Activated CD4-positive, CD25-positive, alpha-beta regulatory T cell treated with anti-CD3 and anti-CD28 coated beads, Interleukin-2, amount 50 U/mL, for 16 hours (primary cell): Measurements from ENCODE around the gene KCNJ6.
"Not testable (repeated sequence)": the region's sequence is repeated elsewhere in the genome, so short reads cannot be mapped to it uniquely, and the experiment has no call there.

Source experiments
- DNase-seq: peaks from one replicate; pipeline ENCODE4 v3.0.0-alpha.2; 2020; ENCODE audit warnings: low read depth, low spot score

KCNJ6 gene

DNA sequence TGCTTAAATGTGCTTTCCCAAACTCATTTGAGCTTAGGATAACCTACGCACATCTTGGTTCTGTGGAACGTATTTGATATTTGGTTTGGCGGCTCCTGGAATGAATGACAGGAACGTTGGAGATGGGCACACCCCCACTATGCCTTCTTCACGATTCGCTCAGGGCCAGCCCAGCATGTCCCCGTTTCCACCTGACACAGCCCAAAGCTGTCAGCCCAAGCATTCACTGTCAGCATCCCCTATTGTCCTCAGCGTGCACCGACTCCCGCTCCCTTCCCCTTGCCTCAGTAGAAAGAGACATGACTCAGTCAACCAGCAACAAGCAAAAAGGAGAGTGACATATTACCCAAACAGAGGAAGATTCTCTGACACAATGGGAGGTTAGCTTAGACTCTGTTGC lies 181.4 kb downstream of the KCNJ6 start:
- DNase-seq, result no peak

DNA sequence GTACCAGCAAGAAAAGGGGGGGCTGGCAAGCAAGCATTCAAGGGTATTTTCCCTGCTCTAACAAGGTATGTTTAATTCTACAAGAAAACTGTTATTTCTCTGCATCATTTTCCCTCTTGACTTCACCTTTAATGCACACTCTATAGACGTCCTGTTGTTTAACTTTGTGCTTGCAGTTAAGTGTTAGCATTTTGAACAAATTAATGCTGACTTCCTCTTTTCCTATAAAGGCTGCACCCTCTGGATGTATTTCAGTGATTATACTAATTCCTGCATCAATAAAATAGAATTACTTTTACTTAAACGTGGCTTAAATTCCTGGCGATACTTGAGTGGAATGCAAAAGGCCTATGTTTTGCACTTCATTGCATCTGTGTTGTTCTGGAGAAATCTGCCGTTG lies 183.3 kb downstream of the KCNJ6 start:
- no peak for DNase-seq

DNA sequence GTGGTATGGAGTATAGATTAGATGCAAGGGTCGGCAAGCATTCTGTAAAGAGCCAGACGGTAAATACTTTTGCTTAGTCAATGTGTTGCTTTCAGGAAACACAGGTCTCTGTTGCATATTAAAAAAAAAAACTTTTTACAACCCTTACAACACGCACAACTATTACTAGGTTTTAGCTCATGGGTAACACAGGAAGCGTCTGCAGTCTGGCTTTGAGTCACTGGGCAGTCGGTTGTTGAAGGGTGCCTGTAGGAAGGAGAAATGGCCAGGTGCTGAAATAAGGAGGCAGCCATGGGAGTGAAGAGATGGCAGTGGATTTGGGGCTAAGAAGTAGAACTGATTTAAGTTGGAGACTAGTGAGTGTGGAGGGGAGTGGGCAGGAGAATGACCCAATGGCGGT lies 192.1 kb downstream of the KCNJ6 start:
- no peak for DNase-seq

DNA sequence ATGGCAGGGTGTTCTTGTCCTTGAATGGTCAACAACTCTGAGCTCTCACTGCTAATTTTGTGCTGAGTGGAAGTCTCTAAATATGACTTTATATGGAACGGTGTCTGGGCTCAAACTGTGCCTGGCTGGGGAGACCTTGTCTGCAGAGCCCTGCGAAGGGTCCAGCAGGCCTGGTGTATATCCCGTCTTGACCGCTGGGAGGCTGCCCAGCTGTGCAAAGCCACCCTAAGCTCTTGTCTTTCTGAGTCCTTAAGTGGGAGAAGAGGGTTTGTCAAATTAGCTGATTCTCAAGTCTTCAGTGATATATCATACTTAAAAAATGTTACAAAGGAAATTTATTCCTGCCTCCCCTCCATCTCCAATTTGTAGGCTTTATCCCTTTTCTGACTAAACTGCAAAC lies 198.7 kb downstream of the KCNJ6 start:
- DNase-seq, result no peak

DNA sequence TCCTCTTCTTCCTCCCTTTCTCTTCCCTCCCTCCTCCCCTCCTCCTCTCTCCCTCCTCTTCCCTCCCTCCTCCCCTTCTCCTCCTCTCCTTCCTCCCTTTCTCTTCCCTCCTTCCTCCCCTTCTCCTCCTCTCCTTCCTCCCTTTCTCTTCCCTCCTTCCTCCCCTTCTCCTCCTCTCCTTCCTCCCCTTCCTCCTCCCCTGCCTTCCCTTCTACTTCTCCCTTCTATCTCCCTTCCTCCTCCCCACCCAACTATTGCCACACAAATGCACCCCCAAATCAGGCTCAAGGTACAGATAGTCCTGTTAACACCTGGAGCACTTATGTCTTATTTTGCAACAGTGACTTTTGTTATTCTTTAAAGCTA lies 203.7 kb downstream of the KCNJ6 start:
- DNase-seq, result not testable (repeated sequence)

DNA sequence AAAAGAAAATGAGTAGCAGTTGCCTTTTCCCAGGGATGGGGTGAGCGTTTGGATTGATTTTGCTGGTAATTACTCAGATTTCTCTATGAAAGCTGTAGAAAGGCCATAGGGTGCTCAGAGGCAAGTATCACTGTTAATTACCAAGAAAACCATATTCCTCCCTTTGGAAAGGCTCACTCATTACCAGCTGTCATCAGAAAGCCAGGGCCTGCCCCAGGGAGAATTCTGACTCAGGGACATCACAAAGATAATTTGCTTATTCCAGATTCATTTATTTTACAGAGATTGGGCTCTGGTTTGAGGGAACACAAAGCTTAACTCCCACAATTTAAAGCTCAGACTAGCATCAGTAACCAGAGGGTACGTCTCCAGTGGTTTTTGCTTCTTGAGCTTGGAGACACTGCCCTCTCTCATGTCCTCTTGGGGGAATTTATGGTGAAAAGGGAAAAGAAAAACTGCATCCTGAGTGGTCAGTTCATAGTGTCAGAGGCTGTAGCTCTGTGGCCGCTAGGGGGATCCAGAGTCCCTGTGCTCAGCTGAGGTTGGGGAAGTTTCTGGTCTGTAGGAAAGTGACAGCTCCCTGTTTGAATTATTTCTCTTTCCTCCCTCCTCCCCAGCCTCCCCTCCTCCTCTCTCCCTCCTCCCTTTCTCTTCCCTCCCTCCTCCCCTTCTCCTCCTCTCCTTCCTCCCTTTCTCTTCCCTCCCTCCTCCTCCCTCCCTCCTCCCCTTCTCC lies 204.3 kb downstream of the KCNJ6 start:
- no peak for DNase-seq

DNA sequence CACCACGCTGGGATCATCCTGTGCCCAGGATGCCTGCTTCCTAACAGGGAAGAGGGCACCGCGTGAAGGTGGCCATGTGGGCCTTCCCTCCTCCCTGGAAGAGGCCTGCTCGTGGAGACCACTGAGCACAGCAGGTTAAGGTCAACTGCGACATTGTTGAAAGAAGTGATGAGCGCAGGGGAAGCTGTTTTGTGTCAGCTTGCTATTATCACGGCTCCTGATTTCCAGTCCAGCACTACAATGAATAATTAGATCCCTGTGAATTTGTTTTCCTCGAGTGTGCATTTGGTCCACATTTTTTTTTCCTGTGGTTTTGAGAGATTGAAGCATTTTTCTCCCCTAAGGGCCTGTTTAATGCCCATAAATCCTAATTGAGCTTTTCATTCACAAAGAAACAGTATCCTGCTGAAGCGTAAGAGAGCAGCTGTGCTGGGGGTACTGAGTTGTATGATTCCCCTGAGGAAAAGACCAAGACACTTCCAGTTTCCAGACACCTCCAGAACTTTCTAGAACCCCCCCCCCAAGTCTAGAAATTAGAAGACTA lies 204.9 kb downstream of the KCNJ6 start:
- DNase-seq, result no peak

DNA sequence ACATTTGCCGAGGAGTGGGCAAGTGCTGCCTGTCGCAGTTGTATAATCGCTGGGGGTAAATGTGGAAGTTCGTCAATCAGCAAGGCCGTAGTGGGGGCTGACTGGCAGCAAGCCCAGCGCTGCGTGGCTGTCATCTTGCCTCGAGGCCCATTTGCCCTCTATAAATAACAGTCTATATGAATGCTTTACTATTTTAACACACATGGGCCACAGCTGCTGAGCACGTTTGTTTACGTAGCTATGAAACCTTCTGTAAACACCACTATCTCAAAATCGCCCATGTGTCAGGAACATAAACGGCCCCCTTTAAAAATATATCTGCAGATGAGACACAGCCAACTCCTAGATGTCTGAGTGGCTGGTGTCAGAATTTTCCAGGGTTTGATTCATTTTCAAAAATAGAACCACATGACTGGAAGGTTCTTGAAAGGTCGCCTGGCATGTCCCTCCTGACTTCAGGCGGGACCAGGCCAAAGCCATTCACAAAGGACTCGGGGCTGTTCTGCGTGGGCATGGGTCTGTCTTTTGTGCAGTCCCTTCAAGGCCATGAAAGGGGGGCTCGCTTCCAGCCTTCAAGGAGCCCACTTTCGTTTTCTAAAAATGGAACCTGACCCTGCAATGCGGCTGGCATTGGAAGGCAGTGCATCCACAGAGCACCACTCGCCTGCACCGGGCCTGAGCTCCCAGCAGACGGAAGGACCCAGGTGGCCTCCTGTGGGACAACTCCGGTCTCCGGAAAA lies 205.5 kb downstream of the KCNJ6 start:
- DNase-seq, result no peak

DNA sequence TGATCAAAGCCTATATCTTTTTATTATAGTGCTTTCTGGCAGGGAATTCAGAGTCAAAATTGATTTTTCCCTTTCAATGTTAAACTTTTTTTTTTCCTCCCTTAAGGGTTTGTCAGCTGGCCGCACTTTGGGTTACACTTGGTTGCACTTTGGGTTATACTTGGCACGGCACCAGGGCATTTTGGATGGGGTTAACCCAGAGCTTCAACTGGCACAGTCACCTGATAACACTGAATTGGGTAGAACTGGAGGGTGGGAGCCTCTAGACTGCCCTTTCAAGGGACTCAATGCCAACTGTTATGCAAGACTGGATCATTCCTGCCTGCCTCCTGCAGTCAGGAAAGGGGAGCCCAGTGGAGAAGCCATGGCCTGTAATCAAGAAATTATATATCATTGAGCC lies 211.5 kb downstream of the KCNJ6 start:
- DNase-seq, result no peak

DNA sequence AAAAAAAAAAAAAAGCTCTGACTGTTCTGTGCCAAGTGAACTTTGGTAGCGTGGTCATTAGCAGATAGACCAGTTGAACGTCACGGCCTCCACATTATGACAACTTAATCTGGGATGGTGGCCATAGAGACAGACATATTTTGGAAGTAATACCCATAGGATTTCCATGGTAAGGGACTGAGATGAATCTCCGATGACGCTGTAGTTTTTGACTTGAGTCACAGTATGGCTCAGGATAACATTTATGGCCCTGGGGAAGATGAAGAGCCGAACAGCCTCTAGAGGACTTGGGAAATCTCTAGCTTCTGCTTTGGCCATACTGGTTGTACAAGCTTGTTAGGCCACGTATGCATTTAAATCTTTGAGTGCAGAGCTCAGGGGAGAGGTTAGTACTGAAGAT lies 214.0 kb downstream of the KCNJ6 start:
- no peak for DNase-seq

DNA sequence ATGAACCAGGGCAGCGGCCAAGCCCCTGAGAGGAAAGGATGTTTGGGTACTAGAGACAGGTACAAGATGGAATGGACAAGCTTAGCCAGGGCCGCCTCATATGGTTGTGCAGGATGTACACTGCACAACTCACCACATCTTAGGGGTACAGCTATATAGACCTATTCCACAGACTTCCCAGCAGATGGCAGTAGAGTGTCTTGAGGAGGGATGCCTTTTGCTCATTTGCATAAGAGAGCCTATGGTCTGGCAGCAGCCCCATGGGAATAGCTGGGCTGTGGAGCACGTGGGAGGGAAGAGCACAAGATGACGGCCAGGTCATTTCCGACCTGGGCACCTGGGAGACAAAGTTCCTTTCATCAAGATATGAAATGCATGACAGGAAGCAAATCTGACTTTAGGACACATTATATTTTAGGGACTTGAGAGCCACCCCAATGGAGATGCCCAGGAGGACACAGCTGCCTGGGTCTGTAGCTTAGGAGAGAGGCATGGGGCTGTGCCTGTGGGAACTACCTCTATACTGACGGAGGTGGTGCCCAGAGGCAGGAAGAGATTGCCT lies 215.5 kb downstream of the KCNJ6 start:
- no peak for DNase-seq

DNA sequence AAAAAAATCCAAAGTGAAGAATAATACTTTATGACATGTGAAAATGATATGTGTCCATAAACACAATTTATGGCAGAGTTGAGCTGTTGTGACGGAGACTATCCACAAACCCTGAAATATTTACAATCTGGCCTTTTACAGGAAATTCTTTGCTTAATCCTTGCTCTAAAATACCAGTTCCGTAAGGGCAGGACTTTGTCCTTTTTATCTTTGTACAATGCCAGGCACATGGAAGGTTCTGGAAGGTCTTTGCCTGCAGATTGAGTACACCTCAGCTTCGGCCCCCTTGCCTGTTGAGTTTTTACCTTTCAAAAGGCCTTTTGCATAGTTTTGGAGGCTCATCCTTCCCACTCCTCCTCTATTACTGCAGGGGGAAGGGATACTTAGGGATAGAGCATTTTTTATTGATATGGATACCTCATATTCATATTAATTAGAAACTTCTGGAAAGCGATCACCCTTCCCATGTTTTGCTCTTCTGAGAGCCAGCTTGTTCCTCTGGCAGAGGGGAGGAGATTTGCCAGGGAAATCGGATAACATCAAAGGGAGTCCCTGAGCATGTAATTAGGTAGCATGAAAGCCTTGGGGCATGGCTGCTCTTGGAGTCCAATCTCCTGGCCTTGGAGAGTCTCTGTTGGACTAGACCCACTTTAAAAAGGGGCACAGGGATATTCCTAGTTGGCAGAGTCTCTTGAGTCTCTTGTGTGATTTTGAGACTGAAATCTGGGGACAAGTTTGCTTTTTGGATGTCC lies 217.1 kb downstream of the KCNJ6 start:
- no peak for DNase-seq

DNA sequence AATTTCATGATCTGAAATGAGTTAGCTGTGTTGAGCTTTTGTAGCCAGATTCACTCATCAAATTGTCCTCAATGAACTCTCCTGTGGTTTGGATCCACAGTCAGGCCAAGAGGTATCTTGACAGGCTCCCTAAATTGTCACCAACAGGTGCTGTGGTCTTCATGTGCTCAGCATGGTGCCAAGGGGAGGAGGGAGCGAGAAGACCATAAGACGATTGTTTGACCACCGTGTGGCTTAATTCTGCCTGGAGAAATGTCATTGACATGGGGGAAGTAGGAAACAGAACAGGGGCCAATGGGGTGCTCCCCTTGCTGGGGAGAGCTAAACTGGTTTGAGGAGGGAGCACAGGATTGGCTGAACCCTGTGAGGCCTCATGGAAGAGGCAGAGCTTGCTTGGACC lies 219.3 kb downstream of the KCNJ6 start:
- no peak for DNase-seq

DNA sequence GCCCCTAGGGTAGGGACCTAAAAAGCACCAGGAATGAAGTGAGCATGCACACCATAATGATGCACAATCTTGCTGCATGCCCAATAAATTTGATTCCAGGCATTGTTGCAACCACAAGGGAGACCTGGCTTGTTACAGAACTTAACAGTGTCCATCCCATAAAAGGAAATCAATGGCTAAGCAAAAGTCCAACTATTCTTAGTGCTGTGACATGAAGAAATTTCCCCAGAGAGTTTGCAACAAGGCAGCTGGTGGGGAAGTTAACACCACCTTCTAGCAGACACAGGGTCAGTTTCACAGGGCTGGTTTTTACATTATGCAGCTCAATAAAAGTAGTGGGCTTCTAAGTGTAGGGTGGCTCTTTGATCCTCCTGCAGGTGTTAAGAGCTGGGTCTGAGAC lies 221.1 kb downstream of the KCNJ6 start:
- DNase-seq, result no peak

DNA sequence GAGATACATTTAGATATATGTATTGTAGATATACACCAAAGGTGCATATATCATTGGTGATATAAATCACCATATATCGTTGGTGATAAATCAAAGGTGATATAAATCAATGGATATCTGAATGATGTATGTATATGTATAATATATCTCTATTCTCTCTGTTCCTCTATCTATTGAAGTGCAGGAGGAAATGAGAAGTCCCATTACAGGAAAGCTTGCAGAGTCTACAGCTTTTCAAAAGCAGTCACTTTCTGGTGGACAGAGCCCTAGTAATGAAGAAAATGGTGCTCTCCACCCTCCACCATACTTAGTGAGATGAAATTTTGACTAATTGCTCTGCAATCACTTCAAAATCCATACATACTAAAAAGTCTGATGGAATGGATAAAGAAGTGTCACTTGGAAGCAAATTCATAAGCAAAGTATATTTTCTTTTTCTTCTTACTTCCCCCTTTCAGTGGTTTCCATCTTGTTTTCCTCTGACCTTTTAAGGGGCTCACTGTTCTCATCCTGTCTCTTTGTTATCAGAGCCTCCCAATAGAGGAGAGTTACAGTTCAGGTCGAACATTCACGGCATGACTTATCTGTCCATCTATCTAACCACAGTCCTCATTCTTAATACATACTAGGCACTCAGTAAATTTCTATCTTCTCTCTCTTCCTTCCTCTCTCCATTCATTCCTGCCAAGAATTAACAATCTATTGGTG lies 227.2 kb downstream of the KCNJ6 start:
- no peak for DNase-seq

DNA sequence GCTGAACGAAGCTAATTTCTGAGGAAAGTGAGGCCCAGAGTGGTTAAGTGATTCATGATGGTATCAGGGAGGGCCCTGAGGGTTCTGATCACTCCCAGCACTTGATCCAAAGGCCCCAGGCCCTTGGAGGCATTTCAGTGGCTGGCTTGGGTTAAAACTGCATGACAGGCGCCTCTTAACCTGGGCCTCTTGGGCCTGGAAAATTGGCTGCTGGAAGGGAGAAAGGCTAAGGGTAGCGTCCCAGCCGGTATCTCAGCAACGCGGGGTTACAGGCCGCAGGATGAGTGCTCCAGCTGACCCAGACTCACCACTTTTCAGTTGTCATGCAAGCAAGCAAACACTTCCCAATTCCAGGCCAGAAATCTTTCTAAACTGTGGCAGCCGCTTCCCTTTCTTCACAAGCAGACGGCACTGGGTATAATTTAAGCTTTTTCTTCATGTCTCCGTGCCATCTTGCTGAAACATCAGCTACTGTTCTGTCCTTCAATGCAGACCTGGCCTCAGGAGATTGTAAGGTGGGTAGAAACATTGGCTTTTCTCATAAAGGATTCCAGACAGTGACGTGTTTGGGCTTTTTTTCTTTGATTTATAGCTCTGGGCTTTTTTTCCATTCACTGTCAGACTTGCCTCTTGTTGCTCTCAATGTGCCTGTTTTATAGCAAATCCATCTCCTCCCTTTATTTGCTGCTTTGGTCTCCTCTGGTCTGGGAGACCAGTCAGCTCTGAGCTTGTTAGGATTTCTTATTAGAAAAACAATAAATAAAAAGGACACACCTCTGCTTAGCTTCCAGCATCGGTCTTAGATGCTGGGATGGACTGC lies 229.1 kb downstream of the KCNJ6 start:
- DNase-seq, result no peak

DNA sequence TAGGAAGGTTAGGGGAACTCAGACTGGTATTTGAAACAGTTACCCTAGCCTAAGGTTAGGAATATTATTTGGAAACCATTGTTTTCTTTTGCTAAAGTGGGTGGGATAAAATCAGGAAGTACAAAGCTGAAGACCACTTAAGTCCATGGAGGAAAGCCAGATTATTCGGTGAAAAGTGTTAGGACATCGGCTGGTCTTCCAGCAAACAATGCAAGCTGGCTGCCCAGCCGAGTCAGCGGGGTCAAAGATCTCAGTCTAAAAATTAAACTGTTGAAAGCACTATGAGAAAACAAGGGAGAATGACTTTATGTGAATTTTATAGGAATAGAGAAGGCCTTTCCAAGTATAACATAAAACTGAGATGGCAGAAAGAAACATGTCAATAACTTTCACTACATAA lies 231.7 kb downstream of the KCNJ6 start:
- DNase-seq, result no peak

DNA sequence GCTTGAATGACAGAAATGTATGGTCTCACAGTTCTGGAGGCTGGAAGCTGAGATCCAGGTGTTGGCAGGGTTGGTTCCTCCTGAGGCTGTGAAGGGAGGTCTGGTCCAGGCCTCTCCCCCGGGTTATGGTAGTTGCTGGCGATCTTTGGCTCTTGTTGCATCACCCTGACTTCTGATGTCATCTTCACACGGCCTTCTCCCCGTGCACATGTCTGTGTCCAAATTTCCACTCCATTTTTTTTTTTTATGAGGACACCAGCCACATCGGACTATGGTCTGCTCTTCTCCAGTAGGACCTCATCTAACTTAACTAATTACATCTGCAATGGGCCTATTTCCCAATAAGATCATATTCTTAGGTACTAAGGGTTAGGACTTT lies 232.2 kb downstream of the KCNJ6 start:
- DNase-seq, result no peak

DNA sequence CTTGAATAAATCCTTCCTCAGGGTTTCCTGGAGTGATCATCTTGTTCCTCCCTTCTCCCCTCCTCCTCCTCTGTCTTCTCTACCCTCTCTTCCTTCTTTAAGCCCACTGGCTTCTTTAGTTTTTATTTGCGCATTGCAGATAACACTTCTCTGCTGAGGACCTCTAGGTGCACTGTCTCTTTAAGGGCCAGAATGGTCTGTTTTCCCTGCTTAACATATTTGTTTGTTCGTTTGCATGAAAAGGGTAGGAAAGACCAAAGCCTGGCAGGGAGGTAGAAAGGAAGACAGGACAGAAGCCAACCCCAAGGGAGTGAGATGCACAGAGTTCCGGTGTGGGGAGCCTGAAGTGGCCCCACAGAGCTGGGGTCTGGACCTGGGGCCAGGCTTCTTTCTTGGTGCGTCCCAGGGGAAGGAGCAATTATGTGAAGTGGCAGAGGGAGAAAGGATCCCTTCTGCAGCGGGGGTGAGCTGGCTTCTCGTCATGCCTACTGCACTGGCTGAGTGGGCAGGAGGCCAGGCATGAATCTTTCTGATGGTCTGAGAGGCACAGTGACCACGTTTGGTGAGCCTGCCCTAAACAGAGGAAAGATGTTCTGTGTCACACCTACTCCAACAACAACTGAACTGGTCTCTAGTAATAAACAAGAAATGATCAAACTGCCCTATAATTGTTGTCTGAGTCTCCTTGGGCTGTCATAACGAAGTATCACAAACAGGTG lies 232.7 kb downstream of the KCNJ6 start:
- no peak for DNase-seq

DNA sequence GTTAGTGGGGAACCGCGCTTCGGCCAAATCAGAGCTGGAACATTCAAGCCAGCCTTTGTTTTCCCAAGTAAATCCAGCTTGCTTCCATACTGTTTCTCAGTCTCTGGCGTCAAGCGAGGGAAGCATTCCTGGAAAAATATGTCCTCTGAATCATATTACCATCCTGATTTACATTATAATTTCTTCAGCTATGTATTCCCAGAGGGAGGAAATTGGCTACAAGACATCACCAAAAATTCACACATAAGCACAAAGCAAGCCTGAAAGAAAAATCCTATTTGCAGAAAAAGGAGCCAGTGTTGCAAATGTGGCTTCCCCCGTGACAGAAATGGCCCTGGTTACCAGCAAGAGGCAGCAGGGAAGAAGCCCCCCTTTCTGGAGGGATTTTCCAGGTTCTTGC lies 233.3 kb downstream of the KCNJ6 start:
- no peak for DNase-seq
